NCI-H2029 (cell line): ENCODE data around the gene SLC51A.

Experiments
- DNase-seq: peaks from one replicate; lab custom pipeline; 2025; lab: John Stamatoyannopoulos, UW

Gene SLC51A

DNA sequence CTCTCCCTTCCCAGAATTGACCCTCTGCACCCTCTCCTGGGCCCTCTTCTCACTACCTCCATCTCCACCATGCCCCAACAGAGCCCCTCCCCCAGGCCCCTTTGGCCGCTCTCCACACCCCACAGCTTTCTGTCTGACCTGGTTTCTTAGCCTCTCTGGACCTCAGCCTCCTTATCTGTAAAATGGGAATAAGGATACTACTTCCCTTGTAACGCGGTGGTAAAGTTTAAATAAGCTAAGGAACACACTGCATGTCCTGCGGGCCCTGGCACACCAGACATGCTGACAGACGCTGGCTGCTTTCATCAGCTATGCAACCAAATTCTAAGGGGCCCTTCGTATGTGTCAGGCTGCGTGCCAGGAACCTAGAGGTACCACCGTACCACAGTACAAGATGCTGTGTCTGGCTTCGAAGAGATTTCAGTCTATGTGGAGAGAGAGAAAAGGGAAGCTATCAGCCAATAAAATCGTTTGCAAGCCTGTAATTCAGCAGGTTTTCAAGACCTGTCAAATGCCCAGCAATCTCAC lies 777 bp upstream of the SLC51A start:
- no peak for DNase-seq

DNA sequence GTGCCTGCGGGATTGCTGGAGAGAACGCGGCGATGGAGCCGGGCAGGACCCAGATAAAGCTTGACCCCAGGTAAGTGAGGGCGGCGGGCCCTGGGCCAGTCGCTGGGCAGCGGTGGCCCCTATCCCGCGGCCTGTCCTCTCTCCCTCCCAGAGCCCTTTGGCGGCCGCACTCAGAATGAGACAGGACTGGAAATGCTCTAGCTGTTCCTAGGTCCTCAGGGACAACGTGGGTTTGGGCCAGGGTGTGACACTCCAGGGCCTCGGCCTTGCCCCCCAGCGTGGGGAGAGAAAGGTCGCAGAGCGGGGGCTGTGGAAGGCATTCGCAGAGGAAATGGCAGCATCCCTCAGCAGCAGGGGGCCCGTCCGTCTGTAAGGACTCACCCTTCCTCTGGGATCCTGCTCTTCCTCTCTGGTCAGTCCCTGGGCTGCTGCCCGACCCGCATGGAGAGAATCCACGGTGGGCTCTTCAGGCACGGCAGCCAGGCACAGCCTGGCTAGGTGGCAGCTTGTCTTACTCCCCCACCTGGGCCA lies 412 bp downstream of the SLC51A start:
- DNase-seq: no peak

DNA sequence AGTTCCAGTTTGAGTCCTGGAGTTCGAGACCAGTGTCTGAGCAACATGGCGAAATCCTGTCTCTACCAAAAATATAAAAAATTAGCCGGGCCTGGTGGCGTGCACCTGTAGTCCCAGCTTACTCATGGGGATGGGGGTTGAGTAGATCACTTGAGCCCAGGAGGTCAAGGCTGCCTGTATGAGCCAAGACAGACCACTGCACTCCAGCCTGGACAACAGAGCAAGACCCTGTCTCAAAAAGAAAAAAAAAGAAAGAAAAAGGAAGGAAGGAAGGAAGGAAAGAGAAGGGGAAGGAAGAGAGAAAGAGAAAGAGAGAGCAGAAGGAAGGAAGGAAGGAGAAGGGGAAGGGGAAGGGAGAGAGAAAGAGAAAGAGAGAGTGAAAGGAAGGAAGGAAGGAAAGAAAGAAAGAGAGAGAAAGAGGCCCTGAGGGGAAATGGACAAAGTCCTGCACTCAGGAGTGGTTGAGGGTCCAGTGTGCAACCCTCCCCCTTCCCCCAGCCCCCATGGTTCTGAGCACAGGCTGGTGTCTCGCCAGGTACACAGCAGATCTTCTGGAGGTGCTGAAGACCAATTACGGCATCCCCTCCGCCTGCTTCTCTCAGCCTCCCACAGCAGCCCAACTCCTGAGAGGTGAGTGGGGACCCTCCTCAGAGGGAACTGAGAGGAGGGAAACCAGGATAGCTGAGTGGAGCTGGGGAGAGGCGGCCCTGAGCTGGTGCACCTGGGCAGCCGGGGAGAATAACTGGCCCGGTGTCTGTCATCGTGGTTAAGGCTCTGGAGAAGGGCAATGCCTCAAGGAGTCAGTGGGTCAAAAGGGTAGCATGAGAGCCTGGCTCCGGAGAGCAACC lies 1.2 kb downstream of the SLC51A start:
- no peak for DNase-seq

DNA sequence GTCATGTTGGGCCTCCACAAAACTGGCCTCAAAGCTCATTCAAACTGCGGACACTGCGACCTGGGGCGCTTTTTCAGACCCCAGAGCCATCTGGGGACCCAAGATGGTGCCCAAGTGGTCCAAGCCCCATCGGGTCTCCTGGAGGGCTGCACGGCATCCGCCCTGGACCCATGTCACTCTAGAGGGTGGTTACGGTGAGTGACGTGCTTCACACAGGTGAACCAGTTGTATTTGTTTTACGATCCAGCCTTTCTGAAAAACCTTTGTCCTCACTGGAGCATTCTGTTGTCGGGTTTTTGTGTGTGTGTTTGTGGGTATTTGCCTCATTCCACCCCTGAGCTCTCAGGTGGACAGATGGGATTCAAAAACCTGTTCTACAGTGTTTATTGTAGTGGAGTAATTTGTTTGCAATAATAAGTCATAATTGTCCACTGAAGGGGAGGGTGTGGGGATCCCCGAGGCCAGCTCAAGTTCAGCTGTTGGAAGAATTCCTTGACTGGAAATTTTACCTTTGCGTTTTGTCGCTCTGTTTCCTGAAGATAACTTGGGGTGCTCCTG lies 1.9 kb downstream of the SLC51A start:
- no peak for DNase-seq

DNA sequence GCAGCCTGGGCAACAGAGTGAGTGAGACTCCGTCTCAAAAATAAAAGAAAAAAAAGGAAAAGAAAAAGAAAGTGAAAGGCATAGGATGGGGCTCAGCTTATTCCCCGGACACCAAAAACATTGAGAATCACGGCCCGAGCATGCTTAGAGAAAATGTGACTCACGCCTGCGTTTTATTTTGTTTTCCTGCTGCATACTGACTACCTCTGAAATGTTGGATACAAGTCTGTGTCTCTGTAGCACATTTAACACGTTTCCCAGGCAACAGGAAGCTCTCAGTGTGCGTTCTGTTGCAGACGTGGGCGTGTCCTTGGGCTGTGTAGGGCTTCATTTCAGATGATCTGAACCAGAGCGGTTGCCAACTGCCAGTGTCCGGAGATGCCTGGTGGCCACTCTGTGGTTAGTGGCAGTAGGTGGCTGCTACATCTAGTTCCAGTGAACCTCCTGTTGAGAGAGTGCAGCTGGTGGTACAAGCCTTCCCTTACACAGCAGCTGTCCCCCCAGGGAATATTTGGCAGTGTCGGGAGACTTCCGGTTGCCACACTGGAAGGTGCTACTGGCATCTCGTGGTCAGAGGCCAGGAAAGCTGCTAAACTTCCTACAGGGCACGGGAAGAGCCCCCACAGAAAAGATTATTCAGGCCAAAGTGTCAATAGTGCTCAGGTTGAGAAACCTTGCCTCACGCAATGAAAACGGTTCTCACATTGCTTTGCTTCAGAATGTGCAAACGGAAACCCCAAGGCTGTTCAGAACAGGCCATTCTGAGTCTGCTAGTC lies 3.0 kb downstream of the SLC51A start:
- DNase-seq: peak; percentile 76

DNA sequence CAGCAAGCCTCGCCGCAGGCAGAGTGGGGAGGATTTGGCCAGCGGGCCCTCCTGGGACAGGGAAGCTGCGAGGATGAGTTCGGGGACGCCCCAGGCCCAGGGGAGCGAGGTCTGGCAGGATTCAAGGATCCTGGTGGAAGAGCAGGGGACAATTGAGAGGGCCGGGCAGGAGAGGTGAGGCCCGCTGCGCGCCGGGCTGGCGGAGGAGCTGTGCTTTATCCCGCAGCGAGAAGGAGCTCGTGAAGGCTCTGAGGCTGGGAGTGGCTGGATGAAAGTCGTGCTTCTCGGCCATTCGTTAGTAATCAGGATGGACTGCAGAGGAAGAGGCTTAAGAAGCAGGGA lies 3.6 kb downstream of the SLC51A start:
- no peak for DNase-seq

DNA sequence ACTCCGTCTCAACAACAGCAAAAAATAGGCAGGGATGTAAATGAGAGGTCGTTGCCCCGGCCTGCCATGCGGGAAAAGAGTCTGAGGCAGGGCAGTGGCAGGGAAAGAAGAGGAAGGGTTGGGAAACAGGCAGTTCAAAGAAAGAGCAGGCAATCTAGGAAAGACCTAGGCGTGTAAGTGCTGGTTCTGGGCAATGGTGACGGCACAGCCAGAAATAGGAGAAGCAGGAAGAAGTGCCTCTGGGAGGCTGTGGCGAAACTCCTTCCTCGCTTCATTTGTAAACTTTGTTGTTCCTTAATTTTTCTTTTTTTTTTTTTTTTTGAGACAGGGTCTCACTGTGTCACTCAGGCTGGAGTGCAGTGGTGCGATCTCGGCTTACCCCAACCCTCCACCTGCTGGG lies 4.3 kb downstream of the SLC51A start:
- DNase-seq: no peak

DNA sequence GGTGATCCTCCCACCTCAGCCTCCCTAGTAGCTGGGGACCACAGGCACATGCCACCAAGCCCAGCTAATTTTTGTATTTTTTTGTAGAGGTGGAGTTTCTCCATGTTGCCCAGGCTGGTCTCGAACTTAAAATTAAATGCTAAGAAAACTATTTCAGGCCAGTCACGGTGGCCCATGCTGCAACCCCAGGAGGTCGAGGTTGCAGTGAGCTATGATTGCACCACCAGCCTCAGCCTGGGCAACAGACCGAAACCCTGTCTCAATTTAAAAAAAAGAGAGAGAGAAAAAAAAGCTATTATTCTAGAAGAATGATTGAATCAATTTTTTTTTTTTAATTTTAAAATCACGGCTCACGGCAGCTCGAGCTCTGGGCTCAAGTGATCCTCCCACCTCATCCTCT lies 4.7 kb downstream of the SLC51A start:
- no peak for DNase-seq

DNA sequence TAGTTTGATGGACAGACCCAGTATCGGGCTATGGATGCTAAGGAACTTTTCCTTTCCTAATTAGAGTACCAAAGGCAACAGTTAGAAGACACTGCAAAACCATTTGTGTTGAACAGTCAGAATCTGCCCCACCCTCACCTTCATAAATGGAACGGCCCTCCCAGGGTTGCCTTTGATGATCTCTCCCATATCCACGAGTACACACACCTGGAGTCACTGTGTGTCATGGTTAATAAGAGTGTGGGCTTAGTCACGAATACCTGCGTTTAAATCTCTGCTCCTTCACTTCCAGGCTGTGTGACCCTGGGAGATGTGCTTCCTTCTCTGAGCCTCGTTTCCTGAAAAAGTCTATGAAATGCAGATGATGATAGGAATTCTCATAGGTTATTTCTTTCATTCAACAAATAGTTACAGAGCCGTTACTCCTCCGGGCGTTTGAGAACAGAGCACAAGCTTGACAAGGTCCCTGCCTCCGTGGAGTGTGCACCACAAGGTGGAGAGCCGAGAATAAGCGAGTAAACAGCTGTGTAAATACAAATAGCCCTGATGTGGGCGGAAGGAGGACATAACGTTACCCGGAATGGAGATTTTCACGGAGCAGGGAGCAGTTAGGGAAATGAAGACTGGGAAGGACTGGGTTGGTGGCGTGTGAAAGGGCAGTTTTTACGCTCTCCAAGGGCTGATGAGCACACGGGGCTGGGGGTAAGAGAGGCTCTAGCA lies 6.7 kb downstream of the SLC51A start:
- DNase-seq: no peak

DNA sequence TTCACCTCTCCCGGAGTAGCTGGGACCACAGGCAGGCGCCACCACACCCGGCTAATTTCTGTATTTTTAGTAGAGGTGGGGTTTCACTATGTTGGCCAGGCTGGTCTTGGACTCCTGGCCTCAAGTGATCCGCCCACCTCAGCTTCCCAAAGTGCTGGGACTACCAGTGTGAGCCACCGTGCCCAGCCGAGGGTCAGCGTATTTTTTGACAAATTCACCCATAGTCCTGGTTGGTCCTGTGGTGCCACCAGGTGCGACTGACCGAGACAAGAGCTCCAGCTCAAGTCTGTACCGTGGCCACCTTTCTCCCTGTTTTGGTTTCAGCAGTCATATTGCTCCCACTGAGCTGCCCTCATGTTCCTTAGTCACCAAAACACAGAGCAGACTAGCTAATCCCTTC lies 8.8 kb downstream of the SLC51A start:
- DNase-seq: no peak

DNA sequence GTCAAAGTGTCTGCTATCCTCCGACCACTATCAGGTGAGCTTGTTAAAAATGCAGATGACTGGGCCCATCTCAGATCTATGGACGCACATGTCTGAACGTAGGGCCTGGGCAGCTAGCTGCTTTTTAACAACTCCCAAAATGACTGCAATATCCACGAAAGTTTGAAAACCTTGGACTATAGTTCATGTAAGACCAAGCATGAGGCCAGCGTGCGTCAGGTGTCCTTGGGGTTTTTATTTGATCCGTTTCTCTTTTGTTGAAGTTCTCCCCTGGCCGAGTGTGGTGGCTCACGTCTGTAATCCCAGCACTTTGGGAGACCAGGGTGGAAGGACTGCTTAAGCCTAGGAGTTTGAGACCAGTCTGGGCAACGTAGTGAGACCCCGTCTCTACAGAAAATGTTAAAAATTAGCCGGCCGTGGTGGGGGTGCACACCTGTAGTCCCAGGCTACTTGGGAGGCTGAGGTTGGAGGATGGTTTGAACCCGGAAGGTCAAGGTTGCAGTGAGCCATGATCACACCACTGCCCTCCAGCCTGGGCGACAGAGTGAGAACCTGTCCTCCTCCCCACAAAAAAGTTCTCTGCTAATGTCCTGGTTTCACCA lies 9.5 kb downstream of the SLC51A start:
- DNase-seq: no peak

DNA sequence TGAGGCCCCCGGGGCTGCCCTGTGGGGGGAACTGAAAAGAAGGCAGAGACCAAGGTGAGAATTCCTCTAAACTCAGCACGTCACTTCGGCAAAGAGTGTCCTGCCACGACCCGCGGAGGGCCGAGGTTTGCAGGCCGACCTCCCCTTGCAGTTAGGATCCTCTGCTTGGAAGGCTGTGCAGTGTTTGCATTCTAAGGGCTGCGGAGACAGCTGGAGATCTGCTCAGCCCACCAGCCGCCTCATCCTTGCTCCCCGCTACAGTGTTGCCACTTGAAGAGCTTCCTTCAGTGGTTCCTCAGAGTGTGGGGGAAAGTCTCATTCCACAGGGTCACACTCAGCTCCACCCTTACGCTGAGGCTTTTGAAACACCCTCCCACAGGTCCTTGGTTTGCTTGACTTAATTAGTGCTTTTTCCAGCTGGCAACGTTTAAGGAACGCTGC lies 10.8 kb downstream of the SLC51A start:
- no peak for DNase-seq

DNA sequence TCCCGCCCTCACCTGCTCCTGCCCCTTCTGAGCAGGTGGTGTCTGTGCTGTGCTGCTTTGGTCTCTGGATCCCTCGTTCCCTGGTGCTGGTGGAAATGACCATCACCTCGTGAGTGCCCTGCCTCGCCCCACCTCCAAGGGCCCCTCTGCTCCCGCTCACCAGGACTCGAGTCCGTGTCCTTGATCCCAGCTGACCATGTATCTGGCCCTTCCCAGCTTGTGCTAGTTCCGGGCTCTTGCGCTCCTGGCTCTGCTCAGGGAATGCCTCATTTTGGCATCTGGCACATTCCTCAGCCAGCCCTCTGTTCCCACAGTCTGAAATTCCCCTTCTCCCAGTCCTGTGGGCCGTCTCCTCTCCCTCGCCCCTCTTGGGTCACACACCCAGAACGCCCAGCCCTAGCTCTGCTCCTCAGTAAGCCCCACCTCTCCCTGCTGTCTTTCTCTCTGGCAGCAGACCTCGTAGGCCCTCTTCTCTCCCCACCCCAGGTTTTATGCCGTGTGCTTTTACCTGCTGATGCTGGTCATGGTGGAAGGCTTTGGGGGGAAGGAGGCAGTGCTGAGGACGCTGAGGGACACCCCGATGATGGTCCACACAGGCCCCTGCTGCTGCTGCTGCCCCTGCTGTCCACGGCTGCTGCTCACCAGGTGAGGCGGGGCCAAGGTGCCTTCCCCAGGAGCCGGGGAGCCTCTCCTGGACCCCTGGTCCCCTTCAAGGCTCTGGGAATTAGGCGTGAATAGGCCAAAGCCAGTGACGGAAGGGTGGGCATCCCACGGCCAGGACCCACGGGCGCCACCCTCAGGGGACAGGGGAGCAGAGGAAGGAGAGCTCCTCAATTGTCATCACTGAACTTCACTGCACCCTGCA lies 11.5 kb downstream of the SLC51A start:
- DNase-seq: no peak

DNA sequence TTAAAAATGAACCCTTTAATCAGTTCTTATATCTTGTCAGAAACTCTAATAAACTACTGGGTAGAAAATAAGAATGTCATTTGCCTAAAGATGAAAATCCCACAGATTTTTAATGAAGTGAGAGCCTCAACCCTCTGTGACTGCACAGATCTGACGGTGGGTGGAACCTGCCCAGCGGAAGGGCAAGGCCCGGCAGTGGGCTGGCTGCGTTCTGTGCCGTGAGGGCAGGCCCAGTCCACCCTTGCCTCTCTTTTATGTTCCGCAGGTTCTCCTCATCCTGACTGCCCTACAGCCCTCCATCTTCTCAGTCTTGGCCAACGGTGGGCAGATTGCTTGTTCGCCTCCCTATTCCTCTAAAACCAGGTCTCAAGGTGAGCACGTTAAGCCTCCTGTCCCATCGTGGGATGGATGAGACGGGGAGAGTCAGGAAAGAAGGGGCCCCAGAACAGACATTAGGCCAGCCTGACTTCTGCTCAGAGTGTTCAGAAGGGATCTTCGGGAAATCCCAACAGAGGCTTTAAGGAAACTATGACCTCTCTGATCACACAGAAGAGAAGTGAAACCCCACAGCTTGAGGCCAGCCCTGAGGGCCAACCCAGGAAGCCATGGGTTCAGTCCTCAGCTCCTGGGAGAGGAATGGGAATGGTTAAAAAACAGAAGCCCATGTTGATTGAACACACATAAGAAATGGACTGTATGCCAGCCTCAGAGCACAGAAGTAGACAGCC lies 16.0 kb downstream of the SLC51A start:
- no peak for DNase-seq

DNA sequence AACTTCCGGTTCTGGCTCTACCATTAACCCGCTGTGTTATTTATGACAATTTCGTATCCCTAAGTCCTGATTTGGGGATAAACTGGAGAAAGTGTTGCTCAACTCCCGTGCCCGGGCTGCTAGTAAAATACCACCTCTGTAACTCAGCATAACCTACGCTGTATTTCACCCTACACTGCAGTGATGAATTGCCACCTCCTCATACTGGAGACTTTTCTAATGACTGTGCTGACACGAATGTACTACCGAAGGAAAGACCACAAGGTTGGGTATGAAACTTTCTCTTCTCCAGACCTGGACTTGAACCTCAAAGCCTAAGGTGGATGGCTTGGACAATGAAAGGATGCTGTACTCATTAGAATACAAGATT lies 16.5 kb downstream of the SLC51A start:
- no peak for DNase-seq

DNA sequence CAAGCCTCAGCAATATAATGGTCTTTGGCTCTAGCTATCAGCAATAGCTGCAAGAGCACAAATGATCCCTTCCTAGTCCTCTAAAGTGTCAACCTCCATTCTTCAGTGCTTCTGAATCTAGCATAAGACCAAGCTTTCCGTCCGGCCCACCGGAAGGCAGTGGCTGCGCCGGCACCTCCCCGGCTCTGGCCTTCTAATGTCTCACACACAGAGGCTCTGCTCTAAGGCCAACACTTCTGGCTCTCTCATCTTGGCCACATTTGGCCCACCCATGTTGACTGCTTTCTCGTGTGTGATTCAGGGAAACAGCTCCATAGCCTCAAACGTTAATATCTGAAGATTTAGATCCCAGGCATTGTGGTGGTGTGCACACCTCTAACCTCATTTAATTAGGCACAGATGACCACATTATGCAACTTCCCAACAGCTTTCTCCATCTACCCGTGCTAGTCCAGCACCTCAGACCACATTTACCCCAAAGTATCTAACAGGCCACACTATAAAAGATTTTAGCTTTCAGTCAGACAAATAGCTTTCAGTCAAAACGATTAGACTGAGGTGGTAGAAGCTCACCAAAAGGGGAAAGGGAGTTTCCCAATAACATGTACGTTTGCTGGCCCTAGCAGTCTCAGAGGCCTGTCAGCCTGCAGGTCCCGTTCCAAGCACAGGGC lies 19.3 kb downstream of the SLC51A start:
- no peak for DNase-seq

DNA sequence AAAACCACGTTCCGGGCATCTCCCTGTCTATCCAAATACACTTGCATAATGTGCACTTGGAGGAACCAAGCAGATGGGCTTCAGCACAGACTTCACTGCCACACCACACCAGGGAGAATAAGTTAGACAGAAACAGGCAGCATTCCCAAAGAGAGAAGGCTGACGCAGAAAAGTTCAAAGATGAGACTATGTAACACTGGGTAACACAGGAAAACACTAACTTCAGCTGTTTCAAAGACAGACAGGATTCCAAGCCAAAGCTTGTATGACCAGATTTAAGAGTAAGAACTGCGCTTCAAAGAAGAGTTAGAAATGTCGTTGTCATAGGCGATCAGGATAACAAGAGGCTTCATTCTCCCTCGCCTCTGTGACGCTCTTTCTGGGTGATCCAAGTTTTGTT lies 19.9 kb downstream of the SLC51A start:
- DNase-seq: no peak

DNA sequence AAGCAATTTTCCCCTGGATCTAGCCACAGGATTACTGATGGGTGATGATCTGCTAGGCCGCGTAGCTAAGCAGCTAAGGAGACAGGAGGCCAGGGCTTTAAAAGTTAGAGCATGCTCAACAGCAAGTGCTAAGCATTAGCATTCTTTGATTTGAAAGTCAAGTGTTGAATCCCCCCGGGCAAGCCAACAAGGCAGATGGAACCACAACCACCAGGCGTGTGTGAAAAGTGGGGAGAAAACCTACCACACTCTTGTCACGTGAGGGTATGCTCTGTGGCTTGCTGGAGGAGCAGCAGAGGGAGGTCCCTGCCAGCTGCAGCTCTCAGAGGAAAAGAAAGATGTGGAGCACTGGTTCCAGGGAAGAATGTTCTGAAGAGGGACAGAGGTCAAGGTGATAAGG lies 20.9 kb downstream of the SLC51A start:
- DNase-seq: no peak
